Upper lobe of right lung (tissue), 1 donor: Measurements from ENCODE around the gene GLG1. TPM values are rescaled to one million over a fixed set of nuclear protein-coding genes. Genes with fewer than 3 reads are reported as not detected.

Experiments
- total RNA-seq: library from RNA; stranded (reverse); fragmentation: NEBNext Ultra II Directional; extraction: Animal tissue kit (Norgen Biotek cat#: 25700); gene quantifications from one replicate; pipeline ENCODE4 v1.2.1, GENCODE V29; 2021
- donor health status: DM: no; HTN: yes; CAD: no; lungs with severe emphysema.

GLG1 gene
- total RNA-seq, 1 donor from 2014 or later = 112 TPM

Other genes with a start within 250 kb of the GLG1 start
- not detected for gene NPIPB15, start 230.8 kb downstream of the GLG1 start, total RNA-seq
- gene CLEC18B, start 185.6 kb downstream of the GLG1 start, total RNA-seq = not detected
- 16.7 TPM for gene RFWD3, start 59.8 kb upstream of the GLG1 start, total RNA-seq
- gene MLKL, start 93.7 kb upstream of the GLG1 start, total RNA-seq = 28.6 TPM
- gene FA2H, start 167.7 kb upstream of the GLG1 start, total RNA-seq = 2.1 TPM